Panc1 (cell line): Measurements from ENCODE around the gene MEGF11. TPM values are rescaled to one million over a fixed set of nuclear protein-coding genes. Genes with fewer than 3 reads are reported as not detected.

ENCODE experiments used
- ATAC-seq: fragments of 200-7000 bp; cut with Tn5 transposase; 2 replicates; pipeline ENCODE4 v1.9.1; 2020; ENCODE audit warnings: mild to moderate bottlenecking, moderate library complexity
- BruUV-seq: library from RNA; stranded (reverse); fragments of 400-500 nt; replicated peaks from 2 replicates; lab custom pipeline; 2021; lab: Mats Ljungman, UMichigan
- CTCF ChIA-PET: fragments of 300-600 bp; sonication (Branson Sonifier 250); formaldehyde crosslinking; loops from one replicate; lab custom pipeline; 2022; ENCODE audit warnings: antibody characterized with exemption; lab: Charles Lee
- POLR2A ChIA-PET: fragments of 300-600 bp; sonication (Branson Sonifier 250); formaldehyde crosslinking; loops from one replicate; lab custom pipeline; 2022; ENCODE audit warnings: antibody characterized with exemption; lab: Charles Lee
- DNase-seq: peaks from one replicate; pipeline ENCODE4 v3.0.0-alpha.2; 2010; ENCODE audit warnings: low read depth, low spot score
- H3K27ac ChIP-seq: 2 replicates; pipeline ENCODE4 v1.5.1; 2011; ENCODE audit warnings: mild to moderate bottlenecking, low read length, inconsistent platforms
- H3K27me3 ChIP-seq: fragments of 200-500 bp; sonication (Bioruptor generic); 2 replicates; pipeline ENCODE4 v1.6.0; 2014; ENCODE audit warnings: low read length, inconsistent platforms; ENCODE audit not compliant: control insufficient read depth, insufficient read depth
- H3K36me3 ChIP-seq: fragments of 200-500 bp; sonication (Bioruptor generic); 2 replicates; pipeline ENCODE4 v1.5.1; 2014; ENCODE audit warnings: inconsistent platforms, mild to moderate bottlenecking, low read length, moderate library complexity; ENCODE audit not compliant: control insufficient read depth, insufficient read depth
- H3K4me1 ChIP-seq: 2 replicates; pipeline ENCODE4 v1.5.1; 2011; ENCODE audit warnings: inconsistent platforms, mild to moderate bottlenecking, low read length, moderate library complexity; ENCODE audit not compliant: control insufficient read depth, insufficient read depth
- H3K4me3 ChIP-seq, 2 experiments: 2 replicates each; pipeline ENCODE4 v1.5.1; 2011 to 2012; ENCODE audit warnings: low read depth in 2 of 2, low read length in 2 of 2, mild to moderate bottlenecking in 2 of 2, inconsistent platforms in 1 of 2, moderate library complexity in 1 of 2
- H3K9me3 ChIP-seq: fragments of 200-500 bp; sonication (Bioruptor generic); 2 replicates; pipeline ENCODE4 v1.5.1; 2014; ENCODE audit warnings: low read depth, mild to moderate bottlenecking, inconsistent platforms, low read length, moderate library complexity; ENCODE audit not compliant: control insufficient read depth, insufficient read depth
- CTCF ChIP-seq: fragments of 450-650 bp; IDR thresholded peaks from 2 replicates; pipeline ENCODE4 v1.5.1; 2017; ENCODE audit warnings: mild to moderate bottlenecking
- POLR2AphosphoS5 ChIP-seq: IDR thresholded peaks from 2 replicates; pipeline ENCODE4 v1.6.1; 2012; ENCODE audit warnings: mild to moderate bottlenecking, low read depth, low read length, moderate library complexity
- REST ChIP-seq, 2 experiments: IDR thresholded peaks; 2 replicates each; pipeline ENCODE4 v1.6.1; 2011 to 2012; ENCODE audit warnings: low read depth in 2 of 2, control low read depth in 1 of 2, low read length in 1 of 2, mild to moderate bottlenecking in 1 of 2, moderate library complexity in 1 of 2; ENCODE audit not compliant: insufficient read depth in 1 of 2
- SIN3A ChIP-seq: IDR thresholded peaks from 2 replicates; pipeline ENCODE4 v1.6.1; 2012; ENCODE audit warnings: low read depth, mild to moderate bottlenecking, low read length, moderate library complexity, borderline replicate concordance; ENCODE audit not compliant: insufficient read depth
- TCF7L2 ChIP-seq: IDR thresholded peaks from 2 replicates; pipeline ENCODE4 v1.6.1; 2011; ENCODE audit warnings: mild to moderate bottlenecking, low read depth, low read length, inconsistent platforms
- in situ Hi-C: cut with HindIII; loops from 2 replicates; pipeline ENCODE4 v1.10.0; 2016; ENCODE audit warnings: low sequenced_read_pairs, low pct_unique_long_range_greater_than_20kb
- intact Hi-C: fragments of 100-400 bp; cut with micrococcal nuclease; formaldehyde crosslinking; loops from one replicate; pipeline ENCODE4 v1.10.0; 2022; ENCODE audit not compliant: unreplicated experiment
- total RNA-seq: library from RNA; stranded (reverse); gene quantifications from one replicate; pipeline ENCODE4 v1.2.1, GENCODE V29; 2021; ENCODE audit not compliant: unreplicated experiment

The MEGF11 gene
- total RNA-seq, 1 experiment from 2014 or later, result 0.95 TPM

- BruUV-seq, result no TSS peak
- no peak overlapping the region for H3K4me3 ChIP-seq
- POLR2A ChIA-PET, result no interaction called here
- TF ChIP-seq CTCF (no peak), SIN3A (no peak), TCF7L2 (no peak), REST (IDR thresholded peaks at IDR 0.05; ENCODE audit: insufficient read depth in 1 of 2, low read depth in 2 of 2, low read length in 1 of 2) (no peak), POLR2AphosphoS5 (no peak)
- CTCF ChIA-PET, result no interaction called here
- H3K36me3 ChIP-seq, result no peaks in the 10 kb centered on the region
- DNase-seq (no peak), ATAC-seq (no peak)
- H3K27ac ChIP-seq, result no peak overlapping the region
- in situ Hi-C loops (no loop called here), intact Hi-C loops (no loop called here)
- H3K4me1 ChIP-seq, result no peaks in the 10 kb centered on the region; the same call in 1 of the 2 replicates
- peaks cover 7% of the 10 kb centered on the region; the same call in 1 of the 2 replicates for H3K27me3 ChIP-seq
- H3K9me3 ChIP-seq, result no peaks in the 10 kb centered on the region
Measured at GRCh38 chr15:66068801-66069200, 184.7 kb downstream of the MEGF11 start.

GRCh38 chr15:66067687-66068086 lies 185.9 kb downstream of the MEGF11 start:
- ATAC-seq (no peak), DNase-seq (no peak)
- Histone ChIP-seq H3K27ac (no peak overlapping the region), H3K4me3 (no peak overlapping the region), H3K9me3 (no peaks in the 10 kb centered on the region), H3K36me3 (no peaks in the 10 kb centered on the region), H3K4me1 (no peaks in the 10 kb centered on the region; the same call in 1 of the 2 replicates), H3K27me3 (peaks cover 5% of the 10 kb centered on the region; the same call in 1 of the 2 replicates)
- in situ Hi-C loops, result no loop called here
- CTCF ChIA-PET, result no interaction called here
- intact Hi-C loops, result no loop called here
- BruUV-seq, result no TSS peak
- no peak for TF ChIP-seq TCF7L2
- TF ChIP-seq CTCF, result no peak
- no peak for TF ChIP-seq REST (IDR thresholded peaks at IDR 0.05; ENCODE audit: insufficient read depth in 1 of 2, low read depth in 2 of 2, low read length in 1 of 2)
- no peak for TF ChIP-seq SIN3A
- POLR2A ChIA-PET, result interaction anchor here (0.5 kb wide), 1 partner anchor 20 kb away, joined by 3 read pairs; no protein-coding TSS in a partner anchor
